ENCODE results near the gene MGRN1. TPM values are rescaled to one million over a fixed set of nuclear protein-coding genes. Genes with fewer than 3 reads are reported as not detected.

The MGRN1 gene
- polyA plus RNA-seq, 3 donors = 3.7 to 48.2 (median 4.7) TPM

DNA sequence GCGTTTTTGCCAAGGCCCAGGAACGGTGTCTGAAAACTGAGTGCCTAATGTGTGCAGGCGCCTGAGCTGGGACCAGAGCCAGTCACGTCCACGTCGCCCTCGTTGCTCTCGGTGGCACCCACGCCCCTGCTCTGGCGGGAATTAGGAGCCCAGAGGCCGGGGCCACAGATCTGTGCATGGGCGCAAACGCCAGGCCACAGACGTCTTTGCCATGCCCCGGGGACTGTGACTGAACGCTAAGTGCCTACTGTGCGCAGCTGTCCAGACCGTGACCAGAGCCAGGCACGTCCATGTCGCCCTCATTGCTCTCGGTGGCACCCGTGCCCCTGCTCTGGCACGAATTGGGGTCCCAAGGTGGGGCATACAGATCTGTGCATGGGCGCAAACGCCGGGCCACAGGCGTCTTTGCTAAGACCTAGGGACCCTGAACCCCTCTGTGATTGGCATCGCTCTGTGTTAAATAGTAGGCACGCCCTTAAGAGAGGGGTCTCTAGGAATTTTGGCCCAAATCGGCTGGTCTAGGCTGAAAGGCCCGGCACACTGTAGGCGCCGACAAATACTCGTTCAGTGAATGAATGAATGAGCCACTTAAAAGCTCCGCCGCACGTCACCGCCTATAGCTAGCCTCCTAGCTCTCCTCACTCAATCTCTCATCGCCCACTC, 9.1 kb upstream of the MGRN1 start:
- H3K27ac Mint-ChIP-seq = peak overlapping the region; percentile 86 to 96 (median 90)
- 86% methylated on average over 33 of the region's 39 CpGs for WGBS (ENCODE audit: insufficient coverage)
- peaks cover 47% of the 10 kb centered on the region for H3K4me1 Mint-ChIP-seq
- no peak for DNase-seq
- H3K36me3 Mint-ChIP-seq = no peaks in the 10 kb centered on the region
- Histone ChIP-seq H3K4me2 (replicated peaks; ENCODE audit: extremely low read depth, low read length, poor library complexity, severe bottlenecking) (peak overlapping the region; percentile 96), H4K20me1 (ENCODE audit: insufficient read depth, low read length) (peaks cover 36% of the 10 kb centered on the region), H3K4me1 (ENCODE audit: control insufficient read depth in 1 of 2, insufficient read depth in 2 of 2, low read length in 2 of 2) (peaks cover 47 to 53% of the 10 kb centered on the region in 2 donors), H2AFZ (ENCODE audit: insufficient read depth, low read depth, low read length, poor library complexity, severe bottlenecking) (peak overlapping the region; percentile 87), H3K27me3 (ENCODE audit: control insufficient read depth in 2 of 2, insufficient read depth in 2 of 2, low read length in 2 of 2) (no peaks in the 10 kb centered on the region), H3K79me2 (ENCODE audit: insufficient read depth, low read length) (peaks cover 38% of the 10 kb centered on the region), H3K27ac (ENCODE audit: low read depth in 1 of 2, low read length in 2 of 2) (peak overlapping the region; percentile 78 to 89), H3K36me3 (replicated peaks in 1 of 2; ENCODE audit: control insufficient read depth in 1 of 2, insufficient read depth in 2 of 2, low read length in 2 of 2) (no peaks in the 10 kb centered on the region), H3K4me3 (replicated peaks in 1 of 3; ENCODE audit: low read depth in 2 of 3, low read length in 3 of 3) (peak overlapping the region; percentile 61 to 76 (median 64)), H3K9ac (ENCODE audit: insufficient read depth, low read length, poor library complexity, severe bottlenecking) (peak overlapping the region; percentile 85), H3K9me3 (replicated peaks in 1 of 2; ENCODE audit: control insufficient read depth in 1 of 2, insufficient read depth in 1 of 2, low read length in 2 of 2) (no peaks in the 10 kb centered on the region)
- TF ChIP-seq, protein P1, sequence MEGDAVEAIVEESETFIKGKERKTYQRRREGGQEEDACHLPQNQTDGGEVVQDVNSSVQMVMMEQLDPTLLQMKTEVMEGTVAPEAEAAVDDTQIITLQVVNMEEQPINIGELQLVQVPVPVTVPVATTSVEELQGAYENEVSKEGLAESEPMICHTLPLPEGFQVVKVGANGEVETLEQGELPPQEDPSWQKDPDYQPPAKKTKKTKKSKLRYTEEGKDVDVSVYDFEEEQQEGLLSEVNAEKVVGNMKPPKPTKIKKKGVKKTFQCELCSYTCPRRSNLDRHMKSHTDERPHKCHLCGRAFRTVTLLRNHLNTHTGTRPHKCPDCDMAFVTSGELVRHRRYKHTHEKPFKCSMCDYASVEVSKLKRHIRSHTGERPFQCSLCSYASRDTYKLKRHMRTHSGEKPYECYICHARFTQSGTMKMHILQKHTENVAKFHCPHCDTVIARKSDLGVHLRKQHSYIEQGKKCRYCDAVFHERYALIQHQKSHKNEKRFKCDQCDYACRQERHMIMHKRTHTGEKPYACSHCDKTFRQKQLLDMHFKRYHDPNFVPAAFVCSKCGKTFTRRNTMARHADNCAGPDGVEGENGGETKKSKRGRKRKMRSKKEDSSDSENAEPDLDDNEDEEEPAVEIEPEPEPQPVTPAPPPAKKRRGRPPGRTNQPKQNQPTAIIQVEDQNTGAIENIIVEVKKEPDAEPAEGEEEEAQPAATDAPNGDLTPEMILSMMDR (IDR thresholded peaks at IDR 0.05) = no peak
- peak overlapping the region; percentile 68 to 76 for H3K4me3 Mint-ChIP-seq
- intact Hi-C loops (cut with micrococcal nuclease) = loop anchor here in 1 of 2 donors (1.0 to 10.0 kb wide), 4 partner anchors 9 to 198 kb away; partner anchors contain the start of genes CDIP1, CORO7 and MGRN1
- H3K9me3 Mint-ChIP-seq = peaks cover 0 to 1% (median 0%) of the 10 kb centered on the region in 7 donors
- H3K27me3 Mint-ChIP-seq (ENCODE audit: low read depth in 3 of 3) = peaks cover 0 to 2% (median 0%) of the 10 kb centered on the region in 3 donors

DNA sequence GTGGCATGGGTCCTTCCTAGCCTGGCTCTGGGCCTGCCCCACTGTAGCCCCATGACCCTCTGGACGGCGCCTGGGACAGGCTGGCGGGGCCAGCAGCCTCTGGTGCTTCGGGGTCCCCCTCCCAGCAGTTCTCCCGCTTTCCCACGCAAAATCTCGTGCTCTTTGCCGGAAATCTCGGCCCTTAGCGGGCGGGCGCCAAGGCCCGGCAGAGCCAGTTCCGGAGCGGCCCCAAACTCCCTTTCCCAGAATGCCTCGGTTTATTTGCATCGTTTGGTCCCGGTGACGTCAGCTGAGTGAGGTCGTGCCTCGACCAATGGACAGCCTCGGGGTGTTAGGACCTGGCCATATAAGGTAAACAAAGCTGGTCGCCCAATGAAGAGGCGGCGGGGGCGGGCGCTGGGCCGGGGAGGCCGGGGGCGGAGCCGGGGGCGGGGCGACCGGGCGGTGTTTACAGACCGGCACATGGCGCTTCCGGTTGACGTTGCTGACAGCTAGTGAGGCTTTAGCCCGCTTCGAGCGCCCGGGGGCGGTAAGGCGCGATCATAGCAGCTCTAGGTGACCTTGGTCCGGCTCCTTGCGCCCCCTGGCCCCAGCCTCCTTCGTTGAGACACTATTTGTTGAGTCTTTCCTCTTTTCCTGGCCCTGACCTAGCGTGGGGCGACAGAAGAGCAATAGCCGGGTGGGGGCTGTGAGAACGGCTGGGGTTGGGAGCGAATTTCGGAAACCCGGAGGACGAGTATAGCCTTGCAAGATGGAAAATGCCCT, 8.4 kb upstream of the MGRN1 start:
- Histone ChIP-seq H3K36me3 (replicated peaks in 1 of 2; ENCODE audit: control insufficient read depth in 1 of 2, insufficient read depth in 2 of 2, low read length in 2 of 2) (no peaks in the 10 kb centered on the region), H3K4me3 (replicated peaks in 1 of 3; ENCODE audit: low read depth in 2 of 3, low read length in 3 of 3) (peak overlapping the region; percentile 15 to 79 (median 56)), H3K9me3 (replicated peaks in 1 of 2; ENCODE audit: control insufficient read depth in 1 of 2, insufficient read depth in 1 of 2, low read length in 2 of 2) (no peaks in the 10 kb centered on the region), H3K9ac (ENCODE audit: insufficient read depth, low read length, poor library complexity, severe bottlenecking) (peak overlapping the region; percentile 75), H4K20me1 (ENCODE audit: insufficient read depth, low read length) (peaks cover 29% of the 10 kb centered on the region), H3K4me2 (replicated peaks; ENCODE audit: extremely low read depth, low read length, poor library complexity, severe bottlenecking) (peak overlapping the region; percentile 96), H2AFZ (ENCODE audit: insufficient read depth, low read depth, low read length, poor library complexity, severe bottlenecking) (peak overlapping the region; percentile 87), H3K4me1 (ENCODE audit: control insufficient read depth in 1 of 2, insufficient read depth in 2 of 2, low read length in 2 of 2) (peaks cover 47 to 52% of the 10 kb centered on the region in 2 donors), H3K27ac (ENCODE audit: low read depth in 1 of 2, low read length in 2 of 2) (peak overlapping the region; percentile 93 to 94), H3K79me2 (ENCODE audit: insufficient read depth, low read length) (peaks cover 31% of the 10 kb centered on the region), H3K27me3 (ENCODE audit: control insufficient read depth in 2 of 2, insufficient read depth in 2 of 2, low read length in 2 of 2) (no peaks in the 10 kb centered on the region)
- WGBS (ENCODE audit: insufficient coverage) = 0% methylated on average over 56 of the region's 57 CpGs
- peak; percentile 99 to 100 (median 100) for DNase-seq
- Mint-ChIP-seq H3K4me3 (peak overlapping the region; percentile 82 to 95), H3K36me3 (no peaks in the 10 kb centered on the region), H3K27ac (peak overlapping the region; percentile 96 to 99 (median 98)), H3K4me1 (peaks cover 46% of the 10 kb centered on the region), H3K27me3 (ENCODE audit: low read depth in 3 of 3) (peaks cover 0 to 2% (median 0%) of the 10 kb centered on the region in 3 donors), H3K9me3 (peaks cover 0 to 1% (median 0%) of the 10 kb centered on the region in 7 donors)
- TF ChIP-seq, protein P1 (IDR thresholded peaks at IDR 0.05) = peak; percentile 46
- intact Hi-C loops (cut with micrococcal nuclease) = loop anchor here in 1 of 2 donors (1.0 to 10.0 kb wide), 3 partner anchors 8 to 199 kb away; partner anchors contain the start of genes CORO7 and MGRN1

All from CD14-positive monocyte (primary cell).